Neuron (in vitro differentiated cells): ENCODE data around the gene MARCHF3.
"Not testable (repeated sequence)": the region's sequence is repeated elsewhere in the genome, so short reads cannot be mapped to it uniquely, and the experiment has no call there.

Experiments
- H2AFZ ChIP-seq: one replicate; pipeline ENCODE4 v1.6.1; 2013; ENCODE audit warnings: low read depth, mild to moderate bottlenecking, inconsistent platforms, low read length, moderate library complexity
- H3K27me3 ChIP-seq: one replicate; pipeline ENCODE4 v1.6.1; 2013; ENCODE audit warnings: low read length; ENCODE audit not compliant: insufficient read depth
- H3K36me3 ChIP-seq: one replicate; pipeline ENCODE4 v1.6.1; 2013; ENCODE audit warnings: low read length; ENCODE audit not compliant: insufficient read depth
- H3K4me1 ChIP-seq: one replicate; pipeline ENCODE4 v1.6.1; 2013; ENCODE audit warnings: low read length; ENCODE audit not compliant: insufficient read depth
- H3K4me3 ChIP-seq: 2 replicates; pipeline ENCODE4 v1.5.1; 2013; ENCODE audit warnings: mild to moderate bottlenecking, low read length, moderate library complexity
- H3K9me3 ChIP-seq: one replicate; pipeline ENCODE4 v1.6.1; 2013; ENCODE audit warnings: low read length

The MARCHF3 gene

DNA sequence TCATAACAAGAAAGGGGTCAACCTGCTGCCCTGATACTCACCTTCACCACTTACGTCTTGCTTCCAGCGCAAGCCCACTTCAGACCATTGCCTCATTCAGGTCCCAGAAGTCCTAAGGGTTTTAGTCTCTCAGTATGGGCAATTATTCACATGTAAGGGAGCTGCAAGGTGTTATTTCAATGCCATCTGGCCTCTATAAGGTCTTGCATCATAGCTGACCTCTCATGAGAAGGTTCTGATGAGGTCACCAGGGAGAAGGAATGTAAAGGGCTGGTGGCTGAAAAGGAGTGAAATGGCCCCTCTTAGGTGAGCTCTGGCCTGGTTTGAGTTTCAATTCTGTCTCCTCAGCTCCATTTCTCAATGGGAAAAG lies 1.5 kb upstream of the MARCHF3 start:
- Histone ChIP-seq H3K36me3 (no peaks in the 10 kb centered on the region), H3K9me3 (peaks cover 3% of the 10 kb centered on the region), H3K27me3 (peaks cover 3% of the 10 kb centered on the region), H3K4me1 (peaks cover 23% of the 10 kb centered on the region), H3K4me3 (no peak overlapping the region), H2AFZ (no peak overlapping the region)

DNA sequence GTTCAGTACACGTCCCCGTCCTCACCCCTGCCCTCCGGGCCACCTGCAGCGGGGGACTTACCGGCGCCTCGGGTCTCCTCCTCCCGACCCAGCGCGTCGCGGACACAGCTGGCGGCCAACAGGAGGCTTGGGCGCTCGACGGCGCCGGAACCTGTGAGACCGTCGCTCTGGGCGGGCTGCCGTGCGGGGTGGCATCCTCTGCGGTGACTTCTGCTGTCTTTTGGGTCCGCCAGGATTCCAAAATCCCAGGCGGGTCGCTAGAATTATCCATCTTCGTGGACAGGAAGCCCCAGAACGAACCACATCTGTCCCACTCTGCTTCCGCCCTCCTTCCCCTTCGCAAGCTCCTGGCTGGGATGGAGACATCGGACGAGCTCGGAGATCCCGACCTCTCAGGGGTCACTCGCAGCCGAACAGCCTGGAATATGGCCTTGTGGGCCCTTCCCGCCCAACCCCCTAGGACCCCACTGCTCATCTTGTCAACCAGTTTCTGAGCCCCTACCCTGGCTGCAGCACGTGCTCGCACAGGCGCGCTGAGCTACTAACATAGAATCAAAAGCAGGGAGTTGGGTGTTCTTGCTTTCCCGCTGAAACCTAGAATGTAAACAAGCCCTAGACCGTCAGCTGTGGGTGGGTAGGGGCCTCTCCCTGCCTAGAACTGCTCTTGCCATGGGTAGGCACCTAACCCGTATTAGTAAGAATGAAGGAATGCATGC lies 947 bp upstream of the MARCHF3 start:
- Histone ChIP-seq H2AFZ (peak overlapping the region; percentile 98), H3K9me3 (peaks cover 3% of the 10 kb centered on the region), H3K27me3 (peaks cover 3% of the 10 kb centered on the region), H3K4me1 (peaks cover 29% of the 10 kb centered on the region), H3K36me3 (no peaks in the 10 kb centered on the region), H3K4me3 (peak overlapping the region; percentile 92)

- peak overlapping the region; percentile 92 for H3K4me3 ChIP-seq
- H3K27me3 ChIP-seq, result peaks cover 3% of the 10 kb centered on the region
- peaks cover 40% of the 10 kb centered on the region for H3K4me1 ChIP-seq
- H2AFZ ChIP-seq, result peak overlapping the region; percentile 89
- peaks cover 3% of the 10 kb centered on the region for H3K9me3 ChIP-seq
- H3K36me3 ChIP-seq, result no peaks in the 10 kb centered on the region
Measured at GRCh38 chr5:127029581-127030258, 638 bp downstream of the MARCHF3 start.

DNA sequence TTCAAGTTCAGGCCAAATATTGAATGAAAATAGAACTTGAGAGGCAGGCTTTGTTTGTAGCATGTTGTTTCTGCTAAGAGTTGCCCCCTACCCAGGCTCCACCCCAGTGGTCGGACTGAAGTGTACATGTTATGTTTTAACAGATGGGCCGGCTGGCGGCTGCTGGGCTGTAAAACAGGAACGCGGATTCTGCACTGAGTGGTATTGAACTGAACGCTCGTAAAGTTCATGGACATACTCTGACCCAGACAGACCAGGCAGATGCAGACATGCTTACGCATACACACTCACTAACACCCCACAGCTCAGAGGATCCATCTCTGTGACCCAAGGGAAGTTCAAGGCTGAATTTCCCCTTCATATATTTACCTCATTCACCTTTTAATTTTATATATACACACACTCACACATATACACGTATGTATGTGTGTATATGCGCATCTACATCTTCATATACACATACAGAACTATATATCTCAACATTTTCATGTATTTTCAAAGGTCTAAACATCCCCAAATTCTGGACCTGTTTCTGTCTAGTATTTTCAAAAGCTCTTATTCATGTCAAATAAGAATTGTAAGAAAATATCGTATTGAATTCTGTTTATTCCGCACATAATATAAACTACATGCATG lies 1.4 kb downstream of the MARCHF3 start:
- Histone ChIP-seq H3K4me1 (peaks cover 40% of the 10 kb centered on the region), H3K27me3 (peaks cover 3% of the 10 kb centered on the region), H3K9me3 (peaks cover 3% of the 10 kb centered on the region), H3K4me3 (peak overlapping the region; percentile 92), H2AFZ (no peak overlapping the region), H3K36me3 (no peaks in the 10 kb centered on the region)

GRCh38 chr5:127027539-127027938 lies 2.8 kb downstream of the MARCHF3 start:
- Histone ChIP-seq H3K27me3 (no peaks in the 10 kb centered on the region), H3K4me3 (no peak overlapping the region), H3K36me3 (no peaks in the 10 kb centered on the region), H3K9me3 (peaks cover 3% of the 10 kb centered on the region), H3K4me1 (peaks cover 40% of the 10 kb centered on the region), H2AFZ (no peak overlapping the region)

DNA sequence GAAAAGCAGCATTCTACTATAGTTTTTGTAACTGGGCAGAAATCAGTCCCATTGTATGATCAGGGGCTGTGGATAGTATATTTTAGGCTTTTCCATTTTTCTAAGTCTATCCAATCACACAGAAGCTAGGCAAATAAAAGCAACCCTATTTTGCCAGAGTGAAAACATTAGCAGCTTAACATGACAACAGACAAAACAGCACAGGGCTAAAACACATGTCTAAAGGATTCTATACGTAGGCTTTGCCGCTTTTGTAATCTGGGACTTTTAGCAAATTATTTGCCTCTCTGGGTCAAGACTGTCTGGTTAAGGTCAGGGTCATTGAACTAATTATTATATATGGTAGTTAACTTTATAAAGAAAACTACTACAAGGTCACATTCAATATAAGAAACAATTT lies 4.2 kb downstream of the MARCHF3 start:
- Histone ChIP-seq H3K36me3 (no peaks in the 10 kb centered on the region), H3K4me3 (no peak overlapping the region), H3K9me3 (no peaks in the 10 kb centered on the region), H3K4me1 (peaks cover 40% of the 10 kb centered on the region), H3K27me3 (no peaks in the 10 kb centered on the region), H2AFZ (no peak overlapping the region)

DNA sequence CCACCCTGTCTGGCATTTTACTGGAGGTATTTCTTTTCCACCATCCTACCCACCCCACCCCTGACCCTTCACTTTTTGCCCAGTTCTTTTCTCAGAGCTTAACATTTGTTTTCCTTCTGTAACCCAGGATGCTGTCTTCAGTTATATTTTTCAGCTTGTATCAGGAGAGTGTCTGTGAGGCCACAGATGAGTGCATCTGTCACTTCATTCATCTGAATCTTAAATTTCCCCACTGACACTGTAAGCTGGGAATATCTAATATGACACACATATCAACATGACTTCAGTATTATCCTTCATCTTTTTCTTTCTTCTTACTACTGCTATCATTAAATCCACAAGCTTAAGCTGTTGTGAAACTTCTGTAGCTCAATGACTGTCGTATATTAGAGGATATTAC lies 4.9 kb downstream of the MARCHF3 start:
- Histone ChIP-seq H3K36me3 (no peaks in the 10 kb centered on the region), H2AFZ (no peak overlapping the region), H3K4me3 (no peak overlapping the region), H3K27me3 (no peaks in the 10 kb centered on the region), H3K4me1 (peaks cover 40% of the 10 kb centered on the region), H3K9me3 (no peaks in the 10 kb centered on the region)

DNA sequence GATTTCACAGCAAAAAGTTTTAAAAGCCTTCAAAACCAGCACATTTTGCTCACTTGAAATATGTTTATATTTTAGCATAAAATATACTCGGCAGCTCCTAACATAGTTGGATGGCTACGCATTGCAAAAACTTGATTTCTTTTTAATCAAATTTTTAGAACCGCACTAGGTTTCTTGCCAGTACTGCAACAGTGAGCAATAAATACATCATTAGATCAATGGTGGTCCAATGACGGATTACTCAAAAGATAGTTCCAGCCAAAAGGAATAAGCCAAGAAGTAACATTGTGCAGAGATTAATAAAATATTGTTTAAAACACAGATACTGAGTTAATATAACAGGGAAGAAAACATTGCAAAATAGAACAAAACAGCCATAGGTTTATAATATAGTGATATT lies 5.5 kb downstream of the MARCHF3 start:
- Histone ChIP-seq H3K9me3 (no peaks in the 10 kb centered on the region), H3K4me1 (peaks cover 40% of the 10 kb centered on the region), H2AFZ (no peak overlapping the region), H3K36me3 (no peaks in the 10 kb centered on the region), H3K27me3 (no peaks in the 10 kb centered on the region), H3K4me3 (no peak overlapping the region)

DNA sequence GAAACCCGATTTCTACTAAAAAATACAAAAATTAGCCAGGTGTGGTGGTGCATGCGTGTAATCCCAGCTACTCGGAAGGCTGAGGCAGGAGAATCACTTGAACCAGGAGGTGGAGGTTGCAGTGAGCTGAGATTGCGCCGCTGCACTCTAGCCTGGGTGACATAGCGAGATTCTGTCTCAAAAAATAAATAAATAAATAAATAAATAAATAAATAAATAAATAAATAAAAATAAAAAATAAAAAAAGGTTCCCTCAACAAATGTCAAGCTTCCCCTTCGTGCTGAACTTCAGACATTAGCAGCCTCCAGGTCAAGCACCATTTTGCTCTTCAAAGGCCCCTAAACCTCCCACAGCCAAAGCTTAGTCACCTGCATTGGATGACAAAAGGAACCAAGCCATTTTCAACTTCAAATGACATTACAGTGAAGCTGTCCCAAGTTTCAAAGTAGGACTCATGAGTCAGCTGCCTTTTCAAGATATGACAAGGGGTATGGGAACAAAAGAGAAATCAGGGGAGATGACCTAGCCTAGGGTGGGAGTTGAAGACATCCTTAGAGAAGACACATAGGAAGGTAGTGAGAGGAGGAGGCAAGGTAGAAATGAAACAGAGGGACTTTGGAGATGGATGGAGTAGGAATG lies 6.7 kb downstream of the MARCHF3 start:
- not testable (repeated sequence) for H2AFZ ChIP-seq, H3K27me3 ChIP-seq, H3K36me3 ChIP-seq, H3K4me3 ChIP-seq, H3K9me3 ChIP-seq
- H3K4me1 ChIP-seq, result peaks cover 31% of the 10 kb centered on the region

DNA sequence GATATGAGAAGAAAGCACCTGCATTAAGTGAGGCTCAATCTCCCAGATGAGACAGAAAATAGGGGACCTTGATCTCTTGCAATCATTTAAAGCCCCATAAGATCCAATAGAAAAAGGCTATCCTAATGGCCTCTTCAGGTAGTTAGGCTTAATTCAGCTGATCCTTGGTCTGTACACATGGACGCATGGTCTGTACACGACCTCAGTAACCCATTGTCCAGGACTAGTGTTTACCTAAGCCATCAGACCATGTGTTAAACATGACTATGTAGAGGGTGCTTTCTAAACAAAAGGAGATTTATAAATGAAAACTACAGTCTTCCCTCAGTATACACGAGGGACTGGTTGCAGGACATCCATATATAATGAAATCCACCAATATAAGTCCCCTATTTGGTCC lies 7.5 kb downstream of the MARCHF3 start:
- H2AFZ ChIP-seq, result no peak overlapping the region
- no peaks in the 10 kb centered on the region for H3K27me3 ChIP-seq
- H3K4me3 ChIP-seq, result no peak overlapping the region
- no peaks in the 10 kb centered on the region for H3K9me3 ChIP-seq
- no peaks in the 10 kb centered on the region for H3K36me3 ChIP-seq
- peaks cover 27% of the 10 kb centered on the region for H3K4me1 ChIP-seq

- Histone ChIP-seq H3K4me1 (no peaks in the 10 kb centered on the region), H3K9me3 (no peaks in the 10 kb centered on the region), H3K27me3 (no peaks in the 10 kb centered on the region), H3K36me3 (no peaks in the 10 kb centered on the region), H3K4me3 (no peak overlapping the region), H2AFZ (no peak overlapping the region)
Measured at GRCh38 chr5:127019928-127020327, 10.4 kb downstream of the MARCHF3 start.

GRCh38 chr5:127016722-127017121 lies 13.6 kb downstream of the MARCHF3 start:
- not testable (repeated sequence) for H3K27me3 ChIP-seq, H2AFZ ChIP-seq, H3K9me3 ChIP-seq, H3K4me1 ChIP-seq, H3K4me3 ChIP-seq, H3K36me3 ChIP-seq

DNA sequence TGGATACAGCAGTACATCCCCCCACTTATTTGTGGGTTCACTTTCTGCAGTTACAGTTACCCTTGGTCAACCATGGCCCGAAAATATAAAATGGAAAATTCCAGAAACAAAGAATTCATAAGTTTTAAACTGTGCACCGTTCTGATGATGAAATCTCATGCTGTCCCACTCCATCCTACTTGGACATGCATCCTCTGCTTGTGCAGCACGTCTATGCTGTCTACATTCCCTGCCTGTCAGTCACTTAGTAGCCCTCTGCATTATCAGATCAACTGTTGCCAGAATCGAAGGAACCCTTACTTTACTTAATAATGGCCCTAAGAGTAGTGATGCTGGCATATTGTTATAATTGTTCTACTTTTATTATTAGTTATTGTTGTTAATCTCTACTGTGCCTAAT lies 14.6 kb downstream of the MARCHF3 start:
- Histone ChIP-seq H3K4me3 (no peak overlapping the region), H2AFZ (no peak overlapping the region), H3K4me1 (no peaks in the 10 kb centered on the region), H3K36me3 (no peaks in the 10 kb centered on the region), H3K27me3 (no peaks in the 10 kb centered on the region), H3K9me3 (no peaks in the 10 kb centered on the region)
